NCI-H187 treated with DMSO at 0.1 percent for 48 hours (cell line): ENCODE data around the gene FAM171A1.

Experiments used
- DNase-seq: peaks from one replicate; lab custom pipeline; 2025; lab: John Stamatoyannopoulos, UW

The FAM171A1 gene

DNA sequence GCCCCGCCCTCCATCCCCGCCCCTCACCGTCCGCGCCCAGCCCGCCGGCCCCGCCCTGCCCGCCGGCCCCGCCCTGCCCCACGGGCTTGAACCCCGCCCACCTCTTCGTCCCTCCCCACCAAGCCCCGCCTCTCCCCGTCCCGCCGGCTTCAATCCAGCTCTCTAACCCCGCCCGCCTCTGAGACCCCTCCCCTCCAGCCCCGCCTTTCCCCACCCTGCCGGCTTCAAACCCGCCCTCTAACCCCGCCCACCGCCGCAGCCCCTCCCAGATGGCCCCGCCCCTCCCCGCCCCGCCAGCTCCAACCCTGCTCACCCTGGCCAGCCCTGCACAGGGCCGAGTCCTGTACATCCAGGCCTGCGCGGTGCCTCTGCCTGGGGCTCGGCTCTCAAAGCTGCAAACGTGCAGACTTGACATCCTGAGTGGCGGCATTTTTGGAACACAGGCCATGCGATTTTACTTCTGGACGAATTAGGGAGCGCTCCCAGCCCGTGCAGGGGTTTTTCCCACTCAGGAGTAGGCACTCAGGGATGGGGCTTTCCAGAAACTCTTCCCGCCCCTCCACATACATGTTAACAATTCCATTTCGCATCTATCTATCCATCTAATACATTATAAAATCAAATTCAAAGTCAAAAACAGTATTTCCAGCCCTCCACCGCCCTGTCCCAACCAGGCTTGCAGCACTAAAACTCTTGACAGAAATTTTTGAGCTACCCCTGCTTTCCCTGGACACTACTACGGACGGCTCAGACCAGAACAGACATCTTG, 202.1 kb downstream of the FAM171A1 start:
- peak; percentile 3 for DNase-seq

DNA sequence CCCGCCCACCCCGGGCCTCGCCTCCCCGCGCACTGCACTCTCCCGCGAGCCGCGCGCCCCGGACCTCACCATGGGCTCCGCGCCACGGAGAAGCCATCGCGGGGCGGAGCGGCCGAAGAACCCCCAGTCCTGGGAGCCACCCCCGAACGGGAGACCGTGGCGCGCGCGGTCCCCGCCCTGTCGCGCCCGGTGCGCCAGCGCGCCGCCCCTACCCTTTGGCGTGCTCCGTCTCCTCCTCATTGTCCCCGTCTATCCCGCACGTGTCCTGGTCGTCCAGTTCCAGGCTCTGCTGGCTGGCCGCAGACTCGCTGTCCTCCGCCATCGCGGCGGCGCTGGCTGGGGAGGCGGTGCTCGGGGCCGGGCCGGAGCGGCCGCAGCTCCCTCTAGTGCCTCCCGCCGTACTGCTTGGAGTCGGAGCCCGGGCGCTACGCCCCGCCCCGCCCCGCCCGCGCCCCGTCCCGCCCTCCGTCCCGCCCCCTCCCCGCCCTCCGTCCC, 202.8 kb downstream of the FAM171A1 start, which contains the start of gene NMT2:
NMT2 (minus strand) TSS at position 403 of the 495 bp plus-strand sequence; CDS start at position 322, 81 bp downstream.
- DNase-seq: no peak

DNA sequence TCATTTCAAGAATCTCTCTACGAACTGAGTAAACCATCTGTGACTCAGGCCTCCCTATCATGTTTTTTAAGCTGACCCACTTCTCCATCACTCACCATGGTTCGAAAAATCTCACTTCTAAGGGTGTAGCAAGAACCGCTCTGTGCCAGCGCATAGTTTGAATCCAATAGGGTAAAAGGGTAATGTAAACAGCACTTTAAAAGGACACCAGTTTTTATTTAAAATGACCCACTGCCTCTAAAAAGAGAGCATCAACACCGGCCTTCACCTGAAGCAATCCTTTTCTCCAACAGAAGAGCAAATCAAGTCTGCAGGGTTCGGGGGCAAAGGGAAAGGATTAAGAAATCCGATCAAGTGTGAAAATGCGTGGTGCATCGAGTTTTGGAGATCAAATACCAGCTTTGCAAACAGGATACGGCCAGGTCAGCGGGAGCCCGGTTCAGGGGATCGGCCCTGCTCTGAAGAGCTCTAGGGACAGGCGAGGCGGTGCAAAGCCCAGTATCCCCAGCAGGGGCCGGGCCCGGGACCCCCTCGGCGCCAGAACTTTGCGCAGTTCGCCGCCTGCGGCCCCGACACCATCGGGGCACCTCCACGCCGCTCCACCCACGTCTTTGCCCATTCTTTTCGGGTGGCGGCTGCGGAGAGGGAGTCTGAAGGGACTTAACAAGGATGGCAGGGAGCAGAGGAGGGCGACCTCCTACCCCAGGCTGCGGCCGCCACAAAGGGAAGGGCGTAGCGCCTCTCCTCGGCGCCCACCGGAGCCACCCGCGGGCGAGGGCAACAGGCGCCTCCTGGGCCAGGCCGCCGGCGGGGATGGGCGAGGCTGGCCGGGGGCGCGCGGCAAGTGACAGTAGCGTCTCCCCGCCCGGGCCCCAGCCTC, 203.4 kb downstream of the FAM171A1 start:
- no peak for DNase-seq

DNA sequence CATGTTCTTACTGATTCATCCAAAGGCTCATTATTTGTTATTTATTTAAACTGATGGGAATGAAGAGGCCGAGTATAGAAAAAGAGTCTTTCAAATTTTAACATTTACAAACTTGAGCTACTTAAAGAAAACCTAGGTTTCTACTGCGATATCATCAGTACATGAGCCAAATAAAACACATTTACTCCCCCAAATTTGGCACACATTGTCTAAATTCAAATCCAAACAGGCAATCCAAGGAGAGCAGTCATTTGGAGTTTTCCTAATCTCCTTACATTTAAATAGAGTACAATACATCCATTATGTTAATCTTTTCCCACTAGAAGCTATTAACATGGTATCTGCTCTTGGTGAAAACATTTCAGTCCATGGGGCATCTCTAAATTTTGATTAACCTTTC, 204.8 kb downstream of the FAM171A1 start:
- no peak for DNase-seq

DNA sequence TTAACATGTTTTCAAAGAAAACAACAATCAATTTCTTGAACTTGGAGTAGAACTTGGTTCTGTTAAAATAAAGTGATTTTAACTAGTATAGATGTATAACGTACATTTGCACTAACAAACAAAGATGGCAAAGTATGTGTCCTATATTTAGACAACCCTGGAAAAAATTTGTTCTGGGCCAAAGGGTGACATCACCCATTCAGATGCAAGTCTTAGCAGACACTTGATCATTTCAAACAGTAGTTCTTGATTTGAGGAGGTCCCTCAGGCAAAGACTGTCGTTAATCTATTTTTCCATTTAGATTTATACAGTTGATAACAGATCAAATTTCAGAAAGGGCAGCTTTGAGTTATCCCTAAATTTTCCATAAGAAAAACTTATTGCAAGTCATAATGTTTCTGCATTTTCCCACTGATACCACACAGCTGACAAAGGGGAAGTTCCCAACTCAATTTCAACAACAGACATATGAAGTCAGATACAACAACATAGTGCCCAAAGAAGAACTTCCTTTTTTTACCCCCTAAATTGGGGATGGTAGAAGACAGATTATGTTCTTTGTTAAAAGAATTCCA, 207.7 kb downstream of the FAM171A1 start:
- DNase-seq: no peak
